DLD1 (cell line): ENCODE results near the gene MCM3AP.

Source experiments
- in situ Hi-C: cut with HindIII; loops from 2 replicates; pipeline ENCODE4 v1.10.0; 2017; ENCODE audit warnings: low sequenced_read_pairs

The MCM3AP gene

DNA sequence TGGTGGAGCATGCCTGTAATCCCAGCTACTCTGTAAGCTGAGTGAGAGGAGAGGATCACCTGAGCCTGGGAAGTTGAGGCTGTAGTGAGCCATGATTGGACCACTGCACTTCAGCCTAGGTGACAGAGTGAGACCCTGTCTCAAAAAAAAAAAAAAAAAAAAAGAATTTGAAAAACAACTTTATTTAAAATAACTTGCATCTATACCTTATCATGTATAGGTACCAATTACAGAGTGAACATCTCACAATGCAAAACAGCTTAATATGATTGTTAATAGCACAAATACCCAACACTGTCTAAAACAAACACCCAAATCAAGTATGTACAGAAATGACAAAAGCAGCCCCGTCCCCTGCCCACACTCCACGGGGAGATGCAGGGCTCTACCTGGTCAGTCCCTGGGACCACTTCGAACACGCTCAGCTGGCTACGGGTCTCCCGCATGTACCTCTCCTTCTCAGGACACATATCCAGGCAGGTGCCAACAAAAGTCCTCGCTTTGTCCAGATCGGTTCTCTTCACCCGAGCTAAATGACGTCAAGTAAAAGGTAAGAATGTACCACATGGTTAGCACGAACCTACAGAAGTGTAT is 10.5 kb downstream of the MCM3AP start:
- in situ Hi-C loops, result no loop called here

DNA sequence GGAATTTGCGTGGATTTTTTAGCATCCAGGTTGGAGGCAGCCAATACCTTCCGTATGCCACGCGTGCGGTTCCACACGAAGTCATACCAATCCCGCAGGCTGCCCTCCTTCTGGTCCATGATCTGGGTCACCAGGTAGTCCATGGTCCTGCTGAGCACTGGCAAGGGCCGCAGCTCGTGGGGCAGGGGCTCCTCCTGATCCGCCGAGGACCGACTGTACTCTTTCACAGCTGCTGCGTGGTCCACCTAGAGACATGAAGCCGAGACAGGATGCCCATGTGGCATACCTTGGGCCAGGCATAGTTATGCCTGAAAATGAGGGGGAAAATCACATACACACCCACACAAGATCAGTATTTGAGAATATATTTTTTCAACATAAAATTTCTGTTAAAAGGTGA is 12.1 kb downstream of the MCM3AP start:
- in situ Hi-C loops, result no loop called here

DNA sequence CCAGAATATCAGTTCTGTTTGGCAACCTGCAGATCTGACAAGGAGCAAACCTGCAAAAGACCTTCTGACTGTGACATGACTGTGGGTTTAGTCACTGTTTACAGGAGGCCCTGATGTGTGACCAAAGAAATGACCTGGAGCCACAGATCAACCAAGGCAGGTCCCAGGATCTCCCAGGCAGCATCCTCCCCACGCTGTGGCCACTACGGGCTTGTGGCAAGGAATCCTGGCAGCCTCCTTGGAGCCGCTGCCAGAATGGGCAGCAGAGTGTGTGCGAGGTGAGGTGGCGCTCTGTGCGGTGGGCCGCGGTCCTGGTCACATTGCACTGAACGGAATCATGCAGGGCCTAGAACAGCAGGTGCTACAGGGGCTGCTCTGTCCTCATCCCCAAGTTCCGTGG is 15.9 kb downstream of the MCM3AP start:
- in situ Hi-C loops, result no loop called here

DNA sequence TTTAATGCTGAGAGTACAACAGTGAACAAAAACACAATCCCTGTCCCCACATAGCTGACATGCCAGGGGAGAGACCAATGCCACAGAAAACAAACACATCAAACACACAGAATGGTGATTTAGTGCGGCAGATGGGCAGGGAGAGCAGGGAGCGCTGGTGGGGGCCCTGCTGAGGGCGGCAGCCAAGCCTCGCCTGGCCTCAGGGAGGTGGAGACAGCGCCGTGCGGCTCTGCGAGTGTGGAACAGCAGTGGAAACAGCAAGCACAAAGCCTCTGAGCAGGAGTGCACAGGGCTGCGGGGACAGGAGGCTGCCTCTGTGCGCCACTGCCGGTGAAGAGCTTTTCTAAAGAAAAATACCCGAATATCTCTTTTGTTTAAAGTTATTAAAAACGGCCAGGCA is 17.0 kb downstream of the MCM3AP start:
- in situ Hi-C loops, result no loop called here

DNA sequence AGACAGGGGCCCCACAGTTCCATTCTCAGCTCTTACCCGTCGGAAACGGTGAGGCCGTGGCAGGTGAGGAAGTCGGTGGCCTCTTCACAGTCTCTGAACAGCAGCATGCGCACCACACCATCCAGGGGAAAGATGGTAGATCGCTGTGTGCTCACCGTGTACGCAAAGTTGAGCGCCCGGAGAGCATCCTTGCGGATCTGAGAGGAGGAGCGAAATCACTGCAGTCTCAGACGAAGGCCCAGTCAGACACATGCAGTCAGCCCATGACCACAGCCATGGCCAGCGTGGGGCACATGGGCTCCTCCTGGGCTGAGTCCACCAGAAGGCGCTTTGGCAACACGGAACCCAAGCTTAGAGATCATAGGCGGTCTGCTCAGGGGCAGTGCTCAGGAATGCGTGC is 18.5 kb downstream of the MCM3AP start:
- in situ Hi-C loops, result no loop called here

DNA sequence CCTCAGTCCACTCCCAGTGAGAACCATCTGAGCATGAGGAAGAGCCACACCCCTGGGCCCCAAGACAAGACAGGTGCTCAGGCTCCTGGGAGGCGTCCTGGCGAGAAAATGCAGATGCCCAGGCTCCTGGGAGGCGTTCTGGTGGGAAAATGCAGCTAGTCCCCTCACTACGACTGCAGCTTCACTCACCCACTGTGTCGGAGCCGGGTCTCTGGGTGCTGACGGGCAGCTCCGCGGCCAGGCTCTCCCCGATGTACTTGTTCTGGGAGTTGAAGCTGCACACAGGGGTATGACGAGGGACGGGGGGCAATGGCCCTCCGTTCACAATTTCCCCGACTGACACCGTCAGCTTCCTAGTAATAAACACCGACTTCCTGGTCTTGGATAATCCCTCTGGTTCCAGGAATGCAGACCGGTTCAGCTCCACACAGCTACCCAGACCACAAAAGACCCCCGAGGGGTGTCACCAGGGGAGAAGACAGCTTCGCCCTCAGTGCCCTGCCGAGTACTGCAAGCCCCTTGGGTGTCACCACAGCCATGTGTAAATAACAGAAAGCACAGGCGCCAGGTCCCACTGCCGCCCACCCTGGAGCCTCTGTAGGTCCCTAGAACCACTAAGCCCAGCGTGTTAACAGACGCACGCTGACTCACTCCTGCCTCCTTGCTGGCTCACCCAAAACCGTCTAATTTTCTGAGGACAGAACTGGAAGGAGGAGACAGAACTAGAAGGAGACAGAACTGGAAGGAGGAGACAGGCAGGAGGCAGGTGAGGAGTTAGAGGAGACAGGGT is 19.5 kb downstream of the MCM3AP start:
- in situ Hi-C loops, result no loop called here

DNA sequence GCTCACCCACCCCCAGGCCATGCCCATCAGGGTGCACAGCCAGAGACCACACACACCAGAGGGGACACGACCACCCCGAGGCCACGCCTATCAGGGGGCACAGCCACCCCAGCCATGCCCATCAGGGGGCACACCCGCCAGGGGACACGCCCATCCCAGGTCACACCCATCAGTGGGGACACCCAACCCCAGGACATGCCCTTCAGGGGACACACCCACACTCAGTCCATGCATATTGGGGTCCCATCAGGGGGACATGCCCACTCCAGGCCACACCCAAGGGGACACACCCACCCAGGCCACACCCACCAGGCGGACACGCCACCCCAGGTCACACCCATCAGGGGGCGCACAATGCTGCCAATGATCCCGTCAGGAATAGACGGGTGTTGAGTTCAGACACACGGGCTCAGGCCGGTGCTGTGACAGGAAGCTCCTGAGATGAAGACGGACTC is 20.7 kb downstream of the MCM3AP start:
- in situ Hi-C loops, result no loop called here

DNA sequence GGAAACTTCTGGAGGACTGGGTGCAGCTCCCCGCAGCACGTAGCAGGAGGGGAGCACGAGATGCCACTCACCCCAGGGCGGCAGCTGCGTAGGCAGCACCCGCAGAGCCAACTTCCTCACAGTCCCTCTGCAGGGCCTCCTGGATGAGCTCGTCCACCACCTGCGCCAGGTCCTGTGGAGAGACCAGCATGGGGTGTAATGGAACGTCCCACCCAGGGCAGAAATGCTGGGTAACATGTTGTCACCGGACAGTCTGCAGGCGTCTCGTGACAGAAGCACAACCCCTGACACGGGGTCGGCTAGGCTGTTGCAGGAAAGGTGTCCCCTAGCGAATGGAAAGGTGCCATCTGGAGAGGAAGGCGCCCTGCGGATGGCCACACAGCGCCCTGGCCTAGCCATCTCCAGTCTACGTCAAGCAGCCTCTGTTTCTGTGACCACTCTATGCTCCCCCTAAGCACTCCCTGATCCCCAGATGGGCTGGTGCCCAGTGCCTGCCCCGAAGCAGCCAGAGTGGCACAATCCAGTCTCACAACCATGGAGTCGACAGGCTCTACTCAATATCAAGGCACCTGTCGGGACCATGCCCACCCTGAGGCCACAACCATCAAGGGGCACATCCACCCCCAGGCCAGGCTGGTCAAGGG is 21.2 kb downstream of the MCM3AP start:
- in situ Hi-C loops, result no loop called here

DNA sequence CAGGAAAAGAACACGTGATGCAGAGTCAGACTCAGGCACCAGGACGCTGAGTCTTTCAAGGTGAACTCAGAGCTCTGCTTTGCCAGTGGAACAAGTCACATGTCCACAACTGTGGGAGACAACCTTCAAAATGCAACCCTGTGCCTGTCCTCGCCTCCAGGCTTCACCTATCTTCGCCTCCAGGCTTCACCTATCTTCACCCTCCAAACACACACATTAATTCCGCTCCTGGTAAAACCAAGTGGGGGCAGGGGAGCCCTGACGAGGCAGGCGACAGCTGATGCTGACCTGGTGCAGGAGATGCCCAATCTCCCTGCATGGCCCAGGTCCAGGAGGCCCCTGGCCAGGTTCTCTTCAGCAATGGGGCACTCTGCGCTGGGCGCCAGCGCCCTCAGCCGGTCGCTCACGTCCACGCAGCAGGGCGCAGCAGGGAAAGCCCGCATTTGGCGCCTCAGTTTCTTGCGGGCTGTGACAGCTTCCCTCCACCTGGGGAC is 28.9 kb downstream of the MCM3AP start:
- in situ Hi-C loops, result no loop called here

DNA sequence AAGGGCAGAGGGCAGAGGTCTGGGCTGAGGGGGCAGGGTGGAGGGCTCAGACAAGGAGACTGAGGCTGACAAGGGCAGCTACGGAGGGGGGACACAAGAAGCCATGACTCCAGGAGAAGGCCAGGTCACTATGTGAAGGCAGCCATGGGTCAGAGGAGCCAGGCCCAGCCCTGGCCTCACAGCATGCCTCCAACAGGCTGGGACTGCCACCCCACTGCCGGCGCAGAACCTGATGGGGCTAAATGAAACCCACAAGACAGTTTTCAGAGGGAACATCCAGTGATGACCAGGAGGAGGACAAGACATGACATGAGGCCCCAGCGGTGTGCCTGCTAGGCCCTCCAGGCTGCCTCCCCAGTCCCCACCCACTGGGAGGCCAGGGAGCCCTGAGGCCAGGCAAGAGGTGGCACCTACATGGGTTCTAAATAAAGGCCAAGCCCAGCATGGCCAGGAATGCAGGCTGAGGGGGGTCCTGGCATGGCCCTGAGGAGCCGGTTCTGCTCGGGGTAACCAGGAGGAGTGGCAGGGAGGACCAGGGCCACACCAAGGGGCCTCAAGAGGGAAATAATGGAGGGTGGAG is 29.6 kb downstream of the MCM3AP start:
- in situ Hi-C loops, result no loop called here

DNA sequence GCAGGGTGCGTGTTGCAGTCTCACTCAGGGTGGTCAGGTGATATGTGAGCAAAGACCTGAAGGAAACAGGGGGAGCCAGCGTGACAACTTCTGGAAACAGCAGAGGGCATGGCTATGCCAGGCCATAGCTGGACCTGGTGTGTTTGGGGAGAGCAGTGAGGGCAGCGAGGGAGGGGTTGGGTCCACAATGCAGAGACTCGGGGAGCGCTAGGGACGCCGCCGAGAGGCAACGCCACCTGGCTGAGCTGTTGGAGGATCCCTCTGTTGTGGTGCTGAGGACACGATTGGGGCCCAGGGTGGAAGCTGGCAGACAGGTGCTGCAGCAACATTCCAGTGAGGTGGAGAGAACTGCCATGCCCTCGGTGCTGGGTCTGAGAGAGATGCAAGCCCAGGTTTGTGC is 30.2 kb downstream of the MCM3AP start:
- in situ Hi-C loops, result no loop called here

DNA sequence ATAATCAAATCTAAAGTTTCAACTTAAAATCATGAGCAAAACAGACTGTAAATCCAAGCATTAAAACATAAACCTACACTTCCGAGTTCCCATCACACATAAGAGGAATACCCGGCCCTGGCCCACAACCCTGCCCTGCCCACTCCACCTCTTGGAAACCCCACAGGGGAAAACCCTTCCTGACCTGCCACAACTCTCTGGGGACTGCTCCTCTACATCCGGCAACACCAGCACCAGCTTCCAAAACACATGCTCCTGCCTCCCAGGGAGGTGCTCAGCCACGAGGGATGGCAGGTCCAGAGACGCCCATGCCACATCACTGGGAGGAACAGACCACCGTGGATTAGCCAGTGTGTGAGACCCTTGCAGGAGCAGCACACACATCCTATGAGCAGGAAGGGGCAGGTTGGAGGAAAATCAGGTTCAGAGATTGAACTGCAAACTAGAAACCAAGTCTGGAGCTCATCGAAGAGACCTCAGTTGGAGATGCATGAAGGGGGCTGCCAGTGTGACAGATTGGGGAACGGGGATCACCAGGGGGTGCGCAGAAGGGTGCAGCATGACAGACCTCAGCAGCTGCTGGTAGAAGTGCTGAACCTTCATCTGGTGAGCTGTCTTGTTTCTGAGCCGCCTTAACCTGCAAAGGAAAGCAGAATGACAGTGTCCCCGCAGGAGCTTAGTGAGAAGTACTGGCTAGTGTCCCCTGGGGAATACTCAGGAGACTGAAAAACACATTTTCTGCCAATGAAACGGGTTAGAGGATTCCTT is 31.0 kb downstream of the MCM3AP start:
- in situ Hi-C loops, result no loop called here

DNA sequence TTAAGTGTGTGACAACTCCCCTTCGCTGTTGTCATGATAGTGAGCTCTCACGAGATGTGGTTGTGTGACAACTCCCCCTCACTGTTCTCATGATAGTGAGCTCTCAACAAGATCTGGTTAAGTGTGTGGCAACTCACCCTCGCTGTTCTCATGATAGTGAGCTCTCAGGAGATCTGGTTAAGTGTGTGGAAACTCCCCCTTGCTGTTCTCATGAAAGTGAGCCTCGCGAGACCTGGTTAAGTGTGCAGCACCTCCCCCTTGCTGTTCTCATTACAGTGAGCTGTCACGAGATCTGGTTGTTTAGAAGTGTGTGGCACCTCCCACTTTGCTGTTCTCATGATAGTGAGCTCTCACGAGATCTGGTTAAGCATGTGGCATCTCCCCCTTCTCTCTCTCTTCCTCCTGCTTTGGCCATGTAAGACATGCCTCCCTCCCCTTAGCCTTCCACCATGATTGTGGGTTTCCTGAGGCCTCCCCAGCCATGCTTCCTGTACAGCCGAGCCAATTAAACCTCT is 31.7 kb downstream of the MCM3AP start:
- in situ Hi-C loops, result no loop called here

DNA sequence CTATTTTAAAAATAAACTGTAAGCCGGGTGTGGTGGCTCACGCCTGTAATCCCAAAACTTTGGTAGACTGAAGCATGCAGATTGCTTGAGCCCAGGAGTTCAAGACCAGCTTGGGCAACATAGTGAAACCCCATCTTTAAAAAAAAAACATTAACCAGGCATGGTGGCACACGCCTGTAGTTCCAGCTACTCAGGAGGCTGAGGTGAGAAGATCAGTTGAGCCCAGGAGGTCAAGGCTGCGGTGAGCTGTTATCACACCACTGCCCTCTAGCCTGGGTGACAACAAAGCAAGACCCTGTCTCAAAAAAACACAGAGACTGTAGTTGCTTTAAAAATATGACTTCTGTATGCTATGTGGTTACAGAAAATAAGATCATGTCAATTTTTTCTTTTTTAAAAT is 32.6 kb downstream of the MCM3AP start:
- in situ Hi-C loops, result no loop called here

DNA sequence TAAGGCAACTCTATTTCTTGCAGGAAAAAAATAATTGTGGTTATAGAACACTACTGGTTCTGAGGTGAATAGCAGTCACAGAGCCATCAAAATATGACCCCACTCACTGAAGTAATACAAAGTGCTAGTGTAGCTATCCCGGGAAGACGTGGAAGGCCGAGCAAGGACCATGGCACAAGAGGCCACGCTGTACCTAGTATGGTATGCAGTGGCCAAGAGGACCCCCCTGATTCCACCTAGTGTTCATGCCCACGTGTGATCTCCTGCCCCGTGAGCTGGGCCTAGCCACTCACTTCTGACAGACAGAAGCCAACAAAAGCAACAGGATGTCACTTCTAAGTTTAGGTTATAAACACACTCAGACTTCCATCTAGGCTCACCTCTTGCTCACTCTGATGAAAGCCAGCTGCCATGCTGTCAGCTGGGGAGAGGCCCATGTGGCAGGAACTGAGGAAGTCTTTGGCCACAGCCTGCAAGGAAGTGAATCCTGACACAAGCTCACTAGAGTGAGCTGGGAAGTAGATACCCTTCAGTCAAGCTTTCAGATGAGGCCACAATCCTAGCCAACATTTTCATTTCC is 35.2 kb downstream of the MCM3AP start:
- in situ Hi-C loops, result no loop called here

DNA sequence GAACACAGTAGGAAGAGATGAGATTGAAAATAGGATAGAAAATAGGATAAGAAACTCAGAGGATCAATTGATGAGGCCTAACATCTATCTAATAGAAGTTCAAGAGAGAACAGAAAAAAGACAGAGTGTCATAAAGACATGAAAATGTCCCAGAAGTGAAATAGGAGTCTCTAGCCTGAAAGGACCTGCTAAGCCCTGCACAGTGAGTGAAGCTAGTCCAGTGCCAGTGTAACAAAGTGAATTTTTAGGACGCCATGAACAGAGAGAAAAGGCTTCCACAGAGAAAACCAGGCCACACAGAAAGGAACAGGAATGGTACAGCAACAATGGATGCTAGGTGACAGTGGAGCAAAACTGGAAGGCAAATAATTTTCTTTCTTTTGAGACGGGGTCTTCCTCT is 36.6 kb downstream of the MCM3AP start:
- in situ Hi-C loops, result no loop called here

DNA sequence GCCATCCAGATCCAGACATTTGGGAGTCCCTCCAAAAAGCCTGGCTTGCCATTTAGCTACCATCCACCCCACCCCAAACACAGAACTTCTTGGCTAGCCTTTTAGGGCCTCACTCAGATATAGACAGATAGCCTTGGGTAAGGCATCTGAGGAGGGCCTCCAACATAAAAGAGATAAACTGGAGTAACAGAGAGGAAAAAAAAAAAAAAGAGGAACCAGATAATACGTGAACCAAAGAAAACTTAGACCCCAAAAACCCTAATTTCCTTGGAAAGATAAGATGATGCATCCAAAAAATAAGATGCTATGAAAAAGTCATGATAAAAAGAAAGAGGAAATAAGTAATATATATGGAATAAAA is 37.0 kb downstream of the MCM3AP start:
- in situ Hi-C loops, result no loop called here

DNA sequence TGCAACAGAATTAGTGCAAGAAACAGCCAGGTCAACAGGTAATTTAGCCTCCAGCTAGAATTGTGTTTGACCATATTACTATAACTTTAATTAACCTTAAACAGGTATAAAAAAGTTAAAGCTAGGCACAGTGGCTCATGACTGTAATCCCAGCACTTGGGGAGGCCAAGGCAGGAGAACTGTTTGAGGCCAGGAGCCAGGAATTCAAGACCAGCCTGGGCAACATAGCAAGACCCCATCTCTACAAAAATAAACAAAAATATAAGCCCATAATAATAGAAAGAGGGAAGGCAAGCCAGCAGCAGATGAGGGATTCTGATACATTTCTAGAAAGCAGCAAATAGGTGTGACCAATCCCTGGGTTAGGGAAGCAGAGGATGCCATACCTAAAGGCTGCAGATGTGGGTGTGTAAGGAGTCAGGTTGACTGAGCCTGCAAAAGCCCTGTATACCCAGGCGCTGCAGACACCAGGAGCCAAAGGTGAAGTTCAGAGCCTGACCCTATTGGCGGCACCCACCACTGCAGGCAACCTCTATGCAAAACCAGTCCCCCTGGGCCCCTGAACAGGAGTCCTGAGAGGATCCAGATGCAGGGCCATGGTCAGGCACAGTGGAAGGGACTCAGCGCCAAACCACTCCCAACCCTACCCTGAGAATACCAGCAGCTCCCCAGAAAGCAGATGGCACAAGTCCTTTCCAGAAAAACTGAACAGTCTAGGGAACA is 37.6 kb downstream of the MCM3AP start:
- in situ Hi-C loops, result no loop called here

DNA sequence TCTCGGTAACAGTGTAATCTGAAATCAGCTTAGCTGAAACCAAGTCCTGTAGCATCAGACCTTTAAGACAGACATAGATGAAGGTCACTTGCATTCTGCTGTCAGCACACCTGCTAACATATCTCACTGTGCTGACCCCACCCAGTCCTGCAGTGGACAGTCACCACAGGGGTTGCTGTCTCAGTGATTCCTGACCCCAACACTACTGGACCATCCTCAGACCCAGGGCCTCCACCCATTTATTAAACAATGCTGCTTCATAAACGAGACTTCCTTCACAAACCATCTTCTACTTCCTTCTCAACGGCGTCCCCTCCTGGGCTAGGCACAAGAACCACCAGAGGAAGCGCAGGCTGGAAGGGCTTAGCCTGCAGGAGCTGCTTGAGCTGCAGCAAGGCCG is 39.1 kb downstream of the MCM3AP start:
- in situ Hi-C loops, result no loop called here
